Sigmoid colon (tissue), 7 donors: ENCODE measurements around the gene HS3ST4. TPM values are rescaled to one million over a fixed set of nuclear protein-coding genes. Genes with fewer than 3 reads are reported as not detected.

Experiments
- DNase-seq: peaks from one replicate; pipeline ENCODE4 v3.0.0-alpha.2; 2019
- H3K27ac ChIP-seq, 4 donors: fragments of 200-600 bp; sonication (generic); one replicate each; pipeline ENCODE4 v1.5.1; 2016 to 2019; ENCODE audit warnings: mild to moderate bottlenecking in 1 of 4
- H3K27me3 ChIP-seq, 3 donors: fragments of 200-600 bp; sonication (generic); one replicate each; pipeline ENCODE4 v1.5.1; 2019; ENCODE audit warnings: mild to moderate bottlenecking in 1 of 3
- H3K36me3 ChIP-seq, 4 donors: fragments of 200-600 bp; sonication (generic); one replicate each; pipeline ENCODE4 v1.5.1; 2016 to 2019
- H3K4me1 ChIP-seq, 4 donors: fragments of 200-600 bp; sonication (generic); one replicate each; pipeline ENCODE4 v1.5.1; 2017 to 2019
- H3K4me3 ChIP-seq, 4 donors: fragments of 200-600 bp; sonication (generic); one replicate each; pipeline ENCODE4 v1.5.1; 2017 to 2019; ENCODE audit warnings: mild to moderate bottlenecking in 2 of 4, moderate library complexity in 1 of 4
- H3K9me3 ChIP-seq, 4 donors: fragments of 200-600 bp in 3 of 4; sonication (generic) in 3 of 4; one replicate each; pipeline versions ENCODE4 v1.5.1 to v1.6.1; 2013 to 2019
- CTCF ChIP-seq, 4 experiments: fragments of 450-650 bp in 3 of 4; fragments of 200-600 bp in 1 of 4; IDR thresholded peaks; one replicate each; pipeline ENCODE4 v1.5.1; 2016 to 2019; ENCODE audit warnings: antibody characterized with exemption in 4 of 4, mild to moderate bottlenecking in 3 of 4, moderate library complexity in 2 of 4
- EP300 ChIP-seq, 4 donors: sonication (generic); formaldehyde crosslinking; IDR thresholded peaks; one replicate each; pipeline ENCODE4 v1.6.1; 2017; ENCODE audit warnings: antibody characterized with exemption in 4 of 4
- POLR2A ChIP-seq, 2 donors: fragments of 450-650 bp; IDR thresholded peaks; one replicate each; pipeline ENCODE4 v1.6.1; 2016; ENCODE audit warnings: antibody characterized with exemption in 2 of 2, mild to moderate bottlenecking in 2 of 2, moderate library complexity in 2 of 2
- POLR2AphosphoS5 ChIP-seq, 4 donors: sonication (generic); formaldehyde crosslinking; IDR thresholded peaks; one replicate each; pipeline ENCODE4 v1.6.1; 2017; ENCODE audit warnings: antibody characterized with exemption in 4 of 4
- WGBS, 2 donors: extraction: QIAGEN DNeasy Blood & Tissue Kit; methylation state at CpG; one replicate each; pipeline ENCODE4 v1.1.7; 2013; 5-methylcytosine and 5-hydroxymethylcytosine counted together
- intact Hi-C: fragments of 100-400 bp; cut with DNase I; formaldehyde crosslinking; loops from one replicate; pipeline ENCODE4 v1.15.1; 2023
- polyA plus RNA-seq, 3 donors: library from polyadenylated mRNA; stranded (reverse); fragments of 200-250 nt; gene quantifications; one replicate each; pipeline ENCODE4 v1.2.3, GENCODE V29; 2013
- total RNA-seq, 4 donors: library from RNA; depleted of rRNA; stranded (reverse); fragments of >200 nt; gene quantifications; one replicate each; pipeline ENCODE4 v1.1.0, GENCODE V29; 2016
- donor health status: healthy with polysubstance abuse.
- donor health status: Bipolar disorder and iron deficiency.
- donor health status: healthy.

The HS3ST4 gene
- total and polyA plus RNA-seq, 7 donors: 0.07 to 0.14 TPM; not detected in 5

DNA sequence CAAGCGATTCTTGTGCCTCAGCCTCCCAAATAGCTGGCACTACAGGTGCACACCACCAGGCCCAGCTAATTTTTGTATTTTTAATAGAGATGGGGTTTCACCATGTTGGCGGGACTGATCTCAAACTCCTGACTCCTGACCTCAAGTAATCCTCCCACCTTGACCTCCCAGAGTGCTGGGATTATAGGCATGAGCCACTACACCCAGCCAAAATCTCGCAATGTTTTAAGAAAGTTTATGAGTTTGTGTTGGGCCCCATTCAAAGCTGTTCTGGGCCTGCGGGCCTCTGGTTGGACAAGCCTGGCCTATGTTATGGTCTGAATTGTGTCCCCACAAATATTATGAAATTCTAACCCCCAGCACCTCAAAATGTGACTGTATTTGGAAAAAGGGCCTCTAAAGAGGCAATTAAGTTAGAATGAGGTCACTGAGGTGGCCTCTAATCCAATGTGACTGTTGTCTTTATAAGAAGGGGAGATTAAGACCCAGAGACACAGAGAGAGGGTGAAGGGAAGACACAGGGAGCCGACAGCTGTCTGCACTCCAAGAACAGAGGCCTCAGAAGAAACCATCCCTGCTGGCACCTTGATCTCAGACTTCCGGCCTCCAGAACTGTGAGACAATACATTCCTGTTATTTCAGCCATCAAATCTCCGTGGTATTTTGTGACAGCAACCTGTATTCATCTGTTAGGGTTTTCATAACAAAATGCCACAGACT, 469.9 kb downstream of the HS3ST4 start:
- H3K4me1 ChIP-seq: no peaks in the 10 kb centered on the region
- intact Hi-C loops: no loop called here
- no peaks in the 10 kb centered on the region for H3K36me3 ChIP-seq
- no peaks in the 10 kb centered on the region for H3K27me3 ChIP-seq
- H3K9me3 ChIP-seq: no peaks in the 10 kb centered on the region
- H3K27ac ChIP-seq: no peak overlapping the region
- no peak for DNase-seq
- TF ChIP-seq CTCF (IDR thresholded peaks at IDR 0.05): no peak
- no peak for TF ChIP-seq POLR2AphosphoS5 (IDR thresholded peaks at IDR 0.05)
- no peak for TF ChIP-seq POLR2A (IDR thresholded peaks at IDR 0.05)
- no peak for TF ChIP-seq EP300 (IDR thresholded peaks at IDR 0.05)
- WGBS, 2 donors: 69 to 75% methylated on average over 7 of the region's 7 CpGs
- no peak overlapping the region for H3K4me3 ChIP-seq

- Histone ChIP-seq H3K36me3 (no peaks in the 10 kb centered on the region), H3K4me1 (no peaks in the 10 kb centered on the region), H3K27me3 (no peaks in the 10 kb centered on the region), H3K4me3 (no peak overlapping the region), H3K9me3 (no peaks in the 10 kb centered on the region), H3K27ac (no peak overlapping the region)
- intact Hi-C loops: no loop called here
- WGBS, 2 donors: 84 to 87% methylated on average over 3 of the region's 3 CpGs
- TF ChIP-seq POLR2AphosphoS5 (IDR thresholded peaks at IDR 0.05): no peak
- no peak for TF ChIP-seq EP300 (IDR thresholded peaks at IDR 0.05)
- TF ChIP-seq POLR2A (IDR thresholded peaks at IDR 0.05): no peak
- no peak for TF ChIP-seq CTCF (IDR thresholded peaks at IDR 0.05)
- no peak for DNase-seq
Measured at GRCh38 chr16:26169473-26169872, 477.7 kb downstream of the HS3ST4 start.

DNA sequence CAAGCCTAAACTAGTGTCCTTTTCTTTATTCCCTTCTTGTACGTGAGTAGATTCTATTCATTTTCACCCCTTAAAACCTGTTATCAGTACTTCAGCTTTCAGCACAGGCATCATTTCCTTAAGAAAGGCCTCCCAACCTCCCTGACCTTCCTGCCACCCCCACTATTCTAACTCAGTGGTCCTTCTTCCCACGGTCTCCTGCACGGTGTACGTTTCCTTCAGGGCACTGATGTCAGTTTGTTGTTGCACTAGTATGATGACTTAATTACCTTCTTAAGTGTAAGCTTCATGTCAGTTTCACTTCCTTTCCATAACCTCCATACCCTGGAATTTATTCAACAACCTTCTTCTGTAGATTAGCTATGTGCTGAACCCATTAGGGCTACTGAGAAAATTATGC, 484.2 kb downstream of the HS3ST4 start:
- intact Hi-C loops: no loop called here
- DNase-seq: no peak
- 23 to 58% methylated on average over 4 of the region's 4 CpGs for WGBS, 2 donors
- no peak overlapping the region for H3K4me3 ChIP-seq
- H3K27ac ChIP-seq: no peak overlapping the region
- no peaks in the 10 kb centered on the region for H3K9me3 ChIP-seq
- no peaks in the 10 kb centered on the region for H3K27me3 ChIP-seq
- no peaks in the 10 kb centered on the region for H3K4me1 ChIP-seq
- H3K36me3 ChIP-seq: no peaks in the 10 kb centered on the region
- TF ChIP-seq POLR2A (IDR thresholded peaks at IDR 0.05): no peak
- no peak for TF ChIP-seq EP300 (IDR thresholded peaks at IDR 0.05)

DNA sequence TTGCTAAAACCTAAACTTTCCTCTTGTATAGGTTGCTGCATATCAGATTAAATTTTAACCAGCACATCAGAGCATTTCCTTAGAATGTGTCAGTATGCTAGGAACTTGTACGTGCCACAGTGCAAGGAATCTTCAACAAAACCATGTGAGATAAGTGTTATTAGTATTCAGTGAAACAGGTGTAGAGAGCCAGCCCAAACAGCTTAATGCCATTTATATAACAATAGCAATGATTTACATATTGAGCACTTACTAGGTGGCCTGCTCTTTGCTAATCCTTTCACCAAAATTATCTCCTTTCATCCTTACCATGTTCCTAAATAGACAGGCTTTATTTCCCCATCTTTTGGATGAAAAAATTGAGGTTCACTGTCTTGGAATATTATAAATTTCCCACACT, 485.7 kb downstream of the HS3ST4 start:
- Histone ChIP-seq H3K4me1 (no peaks in the 10 kb centered on the region), H3K9me3 (no peaks in the 10 kb centered on the region), H3K4me3 (no peak overlapping the region), H3K27me3 (no peaks in the 10 kb centered on the region), H3K36me3 (no peaks in the 10 kb centered on the region), H3K27ac (no peak overlapping the region)
- no peak for TF ChIP-seq POLR2AphosphoS5 (IDR thresholded peaks at IDR 0.05)
- TF ChIP-seq EP300 (IDR thresholded peaks at IDR 0.05): no peak
- TF ChIP-seq POLR2A (IDR thresholded peaks at IDR 0.05): no peak
- TF ChIP-seq CTCF (IDR thresholded peaks at IDR 0.05): no peak
- 30 to 64% methylated on average over 1 of the region's 1 CpG for WGBS, 2 donors
- intact Hi-C loops: no loop called here
- DNase-seq: no peak

- 82 to 87% methylated on average over 6 of the region's 6 CpGs for WGBS, 2 donors
- DNase-seq: no peak
- Histone ChIP-seq H3K27ac (no peak overlapping the region), H3K4me1 (no peaks in the 10 kb centered on the region), H3K4me3 (no peak overlapping the region), H3K9me3 (no peaks in the 10 kb centered on the region), H3K36me3 (no peaks in the 10 kb centered on the region), H3K27me3 (no peaks in the 10 kb centered on the region)
- intact Hi-C loops: no loop called here
- TF ChIP-seq POLR2AphosphoS5 (IDR thresholded peaks at IDR 0.05) (no peak), EP300 (IDR thresholded peaks at IDR 0.05) (no peak), CTCF (IDR thresholded peaks at IDR 0.05) (no peak), POLR2A (IDR thresholded peaks at IDR 0.05) (no peak)
Measured at GRCh38 chr16:26178298-26178697, 486.5 kb downstream of the HS3ST4 start.
